ENCODE data around the gene STAB2. TPM values are rescaled to one million over a fixed set of nuclear protein-coding genes. Genes with fewer than 3 reads are reported as not detected.

The STAB2 gene
- total and polyA plus RNA-seq, 10 donors = 9.7 to 320 (median 200) TPM

DNA sequence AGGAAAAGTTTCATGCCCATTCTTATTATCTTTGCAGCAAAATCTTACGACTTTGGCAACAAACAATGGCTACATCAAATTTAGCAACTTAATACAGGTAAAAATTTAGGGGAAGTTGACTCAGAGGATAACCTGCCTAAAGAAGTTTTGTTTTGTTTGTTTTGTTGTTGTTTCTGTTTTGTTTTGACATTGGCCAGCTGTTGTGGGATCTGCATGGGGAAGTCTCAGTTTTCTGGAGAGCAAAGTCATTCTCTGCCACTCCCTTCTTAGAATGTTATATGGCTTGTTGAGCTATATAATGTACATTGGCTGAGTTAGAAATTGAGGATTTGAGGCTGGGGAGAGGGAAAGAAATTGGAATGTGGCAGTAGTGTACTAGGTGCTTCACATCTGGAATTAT is 144.5 kb downstream of the STAB2 start:
- Histone ChIP-seq H3K4me1 (no peaks in the 10 kb centered on the region), H3K27ac (no peak overlapping the region), H3K9me3 (peaks cover 0 to 15% (median 10%) of the 10 kb centered on the region in 8 donors), H3K27me3 (replicated peaks in 1 of 7) (peaks cover 0 to 3% (median 0%) of the 10 kb centered on the region in 7 donors), H3K36me3 (peaks cover 0 to 83% (median 14%) of the 10 kb centered on the region in 6 donors), H3K4me3 (no peak overlapping the region)
- intact Hi-C loops (cut with DNase I; ENCODE audit: low total_unique reads) = no loop called here
- 86 to 94% (median 89%) methylated on average over 1 of the region's 1 CpG for WGBS, 5 donors
- no peak for DNase-seq
- TF ChIP-seq POLR2AphosphoS5 (IDR thresholded peaks at IDR 0.05) (no peak), POLR2A (IDR thresholded peaks at IDR 0.05) (no peak)
- TF ChIP-seq, protein P1, sequence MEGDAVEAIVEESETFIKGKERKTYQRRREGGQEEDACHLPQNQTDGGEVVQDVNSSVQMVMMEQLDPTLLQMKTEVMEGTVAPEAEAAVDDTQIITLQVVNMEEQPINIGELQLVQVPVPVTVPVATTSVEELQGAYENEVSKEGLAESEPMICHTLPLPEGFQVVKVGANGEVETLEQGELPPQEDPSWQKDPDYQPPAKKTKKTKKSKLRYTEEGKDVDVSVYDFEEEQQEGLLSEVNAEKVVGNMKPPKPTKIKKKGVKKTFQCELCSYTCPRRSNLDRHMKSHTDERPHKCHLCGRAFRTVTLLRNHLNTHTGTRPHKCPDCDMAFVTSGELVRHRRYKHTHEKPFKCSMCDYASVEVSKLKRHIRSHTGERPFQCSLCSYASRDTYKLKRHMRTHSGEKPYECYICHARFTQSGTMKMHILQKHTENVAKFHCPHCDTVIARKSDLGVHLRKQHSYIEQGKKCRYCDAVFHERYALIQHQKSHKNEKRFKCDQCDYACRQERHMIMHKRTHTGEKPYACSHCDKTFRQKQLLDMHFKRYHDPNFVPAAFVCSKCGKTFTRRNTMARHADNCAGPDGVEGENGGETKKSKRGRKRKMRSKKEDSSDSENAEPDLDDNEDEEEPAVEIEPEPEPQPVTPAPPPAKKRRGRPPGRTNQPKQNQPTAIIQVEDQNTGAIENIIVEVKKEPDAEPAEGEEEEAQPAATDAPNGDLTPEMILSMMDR (IDR thresholded peaks at IDR 0.05 in 8 of 11, conservative IDR thresholded peaks at IDR 0.05 in 3 of 11) = no peak

DNA sequence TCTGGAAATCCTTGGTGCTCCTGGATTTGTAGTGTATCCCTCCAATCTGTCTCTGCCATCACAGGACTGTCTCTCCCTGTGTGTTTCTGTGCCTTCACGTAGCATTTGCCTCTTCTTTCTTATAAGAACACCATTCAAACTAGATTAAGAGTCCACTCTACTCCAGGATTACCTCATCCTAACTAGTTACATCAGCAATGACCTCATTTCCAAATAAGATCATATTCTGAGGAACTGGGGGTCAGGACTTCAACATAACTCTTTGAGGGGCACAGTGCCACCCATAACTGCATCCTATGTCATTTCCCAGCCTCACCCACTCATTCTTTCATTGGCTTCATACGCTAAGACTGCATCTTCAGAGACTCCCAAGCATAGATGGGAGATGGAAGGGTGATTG is 147.8 kb downstream of the STAB2 start:
- 82 to 90% (median 87%) methylated on average over 2 of the region's 2 CpGs for WGBS, 5 donors
- Histone ChIP-seq H3K9me3 (peaks cover 0 to 15% (median 10%) of the 10 kb centered on the region in 8 donors), H3K36me3 (peaks cover 0 to 73% (median 14%) of the 10 kb centered on the region in 6 donors), H3K4me1 (no peaks in the 10 kb centered on the region), H3K27me3 (replicated peaks in 1 of 7) (peaks cover 0 to 3% (median 0%) of the 10 kb centered on the region in 7 donors), H3K27ac (no peak overlapping the region), H3K4me3 (no peak overlapping the region)
- intact Hi-C loops (cut with DNase I; ENCODE audit: low total_unique reads) = no loop called here
- no peak for TF ChIP-seq POLR2AphosphoS5 (IDR thresholded peaks at IDR 0.05)
- TF ChIP-seq POLR2A (IDR thresholded peaks at IDR 0.05) = no peak
- TF ChIP-seq, protein P1 (IDR thresholded peaks at IDR 0.05 in 8 of 11, conservative IDR thresholded peaks at IDR 0.05 in 3 of 11) = no peak
- no peak for DNase-seq

DNA sequence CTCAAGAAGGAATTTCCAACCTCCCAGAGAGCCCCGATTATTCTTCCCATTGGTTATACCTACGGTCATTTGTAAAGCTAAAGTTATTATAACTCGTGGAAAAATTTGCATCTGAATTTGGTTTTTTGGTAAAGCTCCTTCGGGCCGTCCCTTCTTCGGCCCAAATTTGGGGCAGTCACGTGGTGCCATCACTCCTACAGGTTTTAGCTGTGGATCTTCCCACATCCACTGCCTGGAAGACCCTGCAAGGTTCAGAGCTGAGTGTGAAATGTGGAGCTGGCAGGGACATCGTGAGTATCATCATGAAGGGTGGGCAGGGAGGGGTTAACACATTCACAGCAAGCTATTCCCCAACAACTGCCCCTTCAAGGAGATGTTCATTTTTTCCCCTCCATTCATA is 148.2 kb downstream of the STAB2 start:
- peaks cover 0 to 15% (median 10%) of the 10 kb centered on the region in 8 donors for H3K9me3 ChIP-seq
- intact Hi-C loops (cut with DNase I; ENCODE audit: low total_unique reads) = no loop called here
- TF ChIP-seq POLR2AphosphoS5 (IDR thresholded peaks at IDR 0.05) (no peak), POLR2A (IDR thresholded peaks at IDR 0.05) (no peak)
- TF ChIP-seq, protein P1 (IDR thresholded peaks at IDR 0.05 in 8 of 11, conservative IDR thresholded peaks at IDR 0.05 in 3 of 11) = no peak
- no peaks in the 10 kb centered on the region for H3K4me1 ChIP-seq
- 80 to 89% (median 87%) methylated on average over 8 of the region's 8 CpGs for WGBS, 5 donors
- peaks cover 0 to 3% (median 0%) of the 10 kb centered on the region in 7 donors for H3K27me3 ChIP-seq (replicated peaks in 1 of 7)
- no peak overlapping the region for H3K4me3 ChIP-seq
- peaks cover 0 to 69% (median 14%) of the 10 kb centered on the region in 6 donors for H3K36me3 ChIP-seq
- DNase-seq = no peak
- H3K27ac ChIP-seq = no peak overlapping the region

DNA sequence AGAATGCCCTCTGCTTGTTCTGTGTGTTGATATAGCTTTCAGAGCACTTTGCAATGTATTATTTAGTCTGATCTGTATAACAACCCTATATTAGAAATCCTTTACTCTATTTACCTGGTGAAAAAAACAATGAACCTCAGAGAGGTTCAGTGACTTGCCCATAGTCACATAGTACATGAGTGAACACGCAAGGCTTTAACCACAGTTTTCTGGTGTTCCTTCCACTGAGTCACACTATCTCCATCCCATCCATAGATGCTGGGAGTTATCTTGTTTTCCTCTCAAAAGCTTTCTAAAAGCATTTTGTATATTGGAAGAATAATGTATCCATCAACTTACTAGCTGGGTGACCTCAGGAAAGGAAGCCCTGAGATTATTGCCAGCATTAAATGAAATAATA is 149.5 kb downstream of the STAB2 start:
- DNase-seq = no peak
- TF ChIP-seq POLR2AphosphoS5 (IDR thresholded peaks at IDR 0.05) (no peak), POLR2A (IDR thresholded peaks at IDR 0.05) (no peak)
- TF ChIP-seq, protein P1 (IDR thresholded peaks at IDR 0.05 in 8 of 11, conservative IDR thresholded peaks at IDR 0.05 in 3 of 11) = no peak
- WGBS, 5 donors = 89 to 98% (median 96%) methylated on average over 1 of the region's 1 CpG
- peaks cover 0 to 58% (median 4%) of the 10 kb centered on the region in 6 donors for H3K36me3 ChIP-seq
- peaks cover 0 to 3% (median 0%) of the 10 kb centered on the region in 8 donors for H3K9me3 ChIP-seq
- H3K27me3 ChIP-seq (replicated peaks in 1 of 7) = peaks cover 0 to 3% (median 0%) of the 10 kb centered on the region in 7 donors
- H3K27ac ChIP-seq = no peak overlapping the region
- intact Hi-C loops (cut with DNase I; ENCODE audit: low total_unique reads) = no loop called here
- H3K4me1 ChIP-seq = peaks cover 0 to under 1% (median 0%) of the 10 kb centered on the region in 6 donors
- H3K4me3 ChIP-seq = no peak overlapping the region
